B cell (primary cell): ENCODE results near the gene NFIB. TPM values are rescaled to one million over a fixed set of nuclear protein-coding genes. Genes with fewer than 3 reads are reported as not detected.

ENCODE experiments used
- ATAC-seq: fragments of 200-7000 bp; cut with Tn5 transposase; one replicate; pipeline ENCODE4 v1.10.0; 2021; ENCODE audit warnings: low read depth, mild to moderate bottlenecking, moderate number of reproducible peaks, moderate library complexity
- CTCF ChIA-PET: fragments of 350-600 bp; sonication (Branson Sonifier 250); formaldehyde crosslinking; loops from one replicate; lab custom pipeline; 2021; ENCODE audit warnings: antibody characterized with exemption, inconsistent platforms; lab: Charles Lee
- POLR2A ChIA-PET: fragments of 350-600 bp; sonication (Branson Sonifier 250); formaldehyde crosslinking; loops from one replicate; lab custom pipeline; 2021; ENCODE audit warnings: antibody characterized with exemption; lab: Charles Lee
- DNase-seq: peaks from one replicate; pipeline ENCODE4 v3.0.0; 2013
- H2AFZ ChIP-seq: 2 replicates; pipeline ENCODE4 v1.6.1; 2012; ENCODE audit warnings: mild to moderate bottlenecking, low read depth, low read length; ENCODE audit not compliant: insufficient read depth, poor library complexity, severe bottlenecking
- H3K27ac ChIP-seq, 2 donors: 1 replicate in 1 of 2; 2 replicates in 1 of 2; pipeline ENCODE4 v1.5.1; 2012 to 2013; ENCODE audit warnings: low read length in 2 of 2, mild to moderate bottlenecking in 2 of 2, moderate library complexity in 1 of 2
- H3K27me3 ChIP-seq, 4 experiments: fragments of 200-600 bp in 1 of 4; sonication (generic) in 1 of 4; replicated peaks in 1 of 4; 1 replicate in 2 of 4; 2 replicates in 2 of 4; pipeline versions ENCODE4 v1.6.1 to v1.7.0; 2013 to 2016; ENCODE audit warnings: low read length in 3 of 4, mild to moderate bottlenecking in 2 of 4, mixed read lengths in 1 of 4, moderate library complexity in 1 of 4; ENCODE audit not compliant: insufficient read depth in 4 of 4, control insufficient read depth in 3 of 4; ENCODE audit errors: control extremely low read depth in 1 of 4
- H3K36me3 ChIP-seq, 2 experiments: replicated peaks in 1 of 2; 1 replicate in 1 of 2; 2 replicates in 1 of 2; pipeline versions ENCODE4 v1.6.1 to v1.7.1; 2013; ENCODE audit warnings: low read length in 1 of 2; ENCODE audit not compliant: insufficient read depth in 2 of 2, control insufficient read depth in 1 of 2; ENCODE audit errors: control extremely low read depth in 1 of 2, extremely low read depth in 1 of 2
- H3K4me1 ChIP-seq, 2 donors: fragments of 200-600 bp in 1 of 2; sonication (generic) in 1 of 2; 1 replicate in 1 of 2; 2 replicates in 1 of 2; pipeline versions ENCODE4 v1.5.1 to v1.6.1; 2013 to 2017; ENCODE audit warnings: low read length in 2 of 2; ENCODE audit not compliant: control insufficient read depth in 2 of 2, insufficient read depth in 2 of 2
- H3K4me2 ChIP-seq: replicated peaks from 2 replicates; pipeline ENCODE3; 2012; ENCODE audit warnings: mild to moderate bottlenecking, low read depth, low read length; ENCODE audit not compliant: poor library complexity, severe bottlenecking
- H3K4me3 ChIP-seq, 5 experiments: fragments of 200-600 bp in 1 of 5; sonication (generic) in 1 of 5; 1 replicate in 3 of 5; 2 replicates in 2 of 5; pipeline versions ENCODE4 v1.5.1 to v1.7.0; 2011 to 2016; ENCODE audit warnings: low read length in 4 of 5, mild to moderate bottlenecking in 4 of 5, low read depth in 2 of 5, control low read depth in 1 of 5, moderate library complexity in 1 of 5; ENCODE audit not compliant: insufficient read depth in 1 of 5; ENCODE audit errors: control extremely low read depth in 1 of 5, extremely low read depth in 1 of 5
- H3K79me2 ChIP-seq: fragments of 200-600 bp; sonication (generic); one replicate; pipeline ENCODE4 v1.6.0; 2016; ENCODE audit warnings: low read length; ENCODE audit not compliant: control insufficient read depth, insufficient read depth
- H3K9ac ChIP-seq: fragments of 200-600 bp; sonication (generic); 2 replicates; pipeline ENCODE4 v1.6.1; 2017; ENCODE audit warnings: mild to moderate bottlenecking, low read length, moderate library complexity
- H3K9me3 ChIP-seq, 3 donors: one replicate each; pipeline versions ENCODE4 v1.6.1 to v1.7.1; 2013; ENCODE audit warnings: low read length in 2 of 3; ENCODE audit not compliant: control insufficient read depth in 2 of 3, insufficient read depth in 1 of 3; ENCODE audit errors: control extremely low read depth in 1 of 3
- H4K20me1 ChIP-seq: 2 replicates; pipeline ENCODE4 v1.6.0; 2012; ENCODE audit warnings: mild to moderate bottlenecking, low read length; ENCODE audit not compliant: insufficient read depth, control insufficient read depth, poor library complexity, severe bottlenecking
- H3K27ac Mint-ChIP-seq: one replicate; pipeline ENCODE4 v1.8.0; 2021; ENCODE audit warnings: mixed read lengths
- H3K27me3 Mint-ChIP-seq: one replicate; pipeline ENCODE4 v1.8.0; 2021; ENCODE audit warnings: mixed read lengths
- H3K4me1 Mint-ChIP-seq: one replicate; pipeline ENCODE4 v1.8.0; 2021; ENCODE audit warnings: mixed read lengths
- H3K4me3 Mint-ChIP-seq: one replicate; pipeline ENCODE4 v1.8.0; 2021; ENCODE audit warnings: mixed read lengths
- H3K9me3 Mint-ChIP-seq: one replicate; pipeline ENCODE4 v1.8.0; 2022; ENCODE audit warnings: mixed read lengths; ENCODE audit not compliant: insufficient read depth
- EZH2 ChIP-seq: IDR thresholded peaks from 2 replicates; pipeline ENCODE4 v1.6.1; 2012; ENCODE audit warnings: borderline replicate concordance, low read depth, mild to moderate bottlenecking, moderate library complexity, low read length; ENCODE audit not compliant: insufficient read depth, poor library complexity, severe bottlenecking
- WGBS: methylation state at CpG from one replicate; pipeline ENCODE4 v1.1.5; 2013; ENCODE audit warnings: missing lambda C conversion rate; ENCODE audit not compliant: insufficient coverage; 5-methylcytosine and 5-hydroxymethylcytosine counted together
- intact Hi-C: fragments of 100-400 bp; cut with micrococcal nuclease; formaldehyde crosslinking; loops from one replicate; pipeline ENCODE4 v1.10.0; 2022
- polyA plus RNA-seq: library from polyadenylated mRNA; depleted of rRNA; stranded (reverse); fragments of >200 nt; gene quantifications from 2 replicates; pipeline ENCODE4 v1.2.3, GENCODE V29; 2012
- total RNA-seq, 2 donors: library from RNA; stranded (reverse); fragments of 120-200 nt in 1 of 2; gene quantifications; 1 replicate in 1 of 2; 2 replicates in 1 of 2; pipeline versions ENCODE4 v1.2.3 to v1.2.4, GENCODE V29; 2013 to 2022
- TF ChIP-seq, protein P1 (sequence below): fragments of 200-600 bp; IDR thresholded peaks from one replicate; pipeline ENCODE4 v1.8.0; 2022; ENCODE audit warnings: antibody characterized with exemption, mild to moderate bottlenecking

Gene NFIB
- total and polyA plus RNA-seq, 2 donors (not counting 1 experiment from before 2014, with no cell fraction given) = not detected

DNA sequence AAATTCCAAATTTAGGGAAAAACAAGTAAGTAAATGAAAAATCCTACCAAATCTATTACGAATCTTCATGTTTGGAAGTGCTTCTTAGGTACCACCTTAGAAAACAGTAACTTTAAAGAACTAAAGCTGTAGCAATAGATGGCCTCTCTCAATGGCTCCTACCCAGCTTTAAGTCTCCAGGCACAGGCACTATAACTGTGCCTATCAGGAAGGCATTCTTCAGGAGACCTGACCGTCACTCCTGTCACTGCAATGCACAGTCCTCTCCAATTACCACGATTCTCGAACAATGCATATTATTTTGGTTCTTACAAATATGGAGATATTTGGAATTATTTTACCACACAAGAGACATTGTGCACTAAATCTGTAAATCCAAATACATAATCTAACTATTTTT lies 12.9 kb downstream of the NFIB start:
- Histone ChIP-seq H4K20me1 (no peaks in the 10 kb centered on the region), H3K4me1 (no peaks in the 10 kb centered on the region), H3K4me2 (no peak overlapping the region), H3K27ac (no peak overlapping the region), H3K79me2 (no peaks in the 10 kb centered on the region), H3K9ac (no peak overlapping the region), H3K9me3 (no peaks in the 10 kb centered on the region), H3K4me3 (no peak overlapping the region), H3K27me3 (peaks cover 0 to 5% (median 4%) of the 10 kb centered on the region in 4 experiments), H2AFZ (no peak overlapping the region), H3K36me3 (no peaks in the 10 kb centered on the region)
- POLR2A ChIA-PET = no interaction called here
- WGBS = no CpG with 5 or more reads among the region's 4 CpGs
- H3K27ac Mint-ChIP-seq = no peak overlapping the region
- TF ChIP-seq, protein P1, sequence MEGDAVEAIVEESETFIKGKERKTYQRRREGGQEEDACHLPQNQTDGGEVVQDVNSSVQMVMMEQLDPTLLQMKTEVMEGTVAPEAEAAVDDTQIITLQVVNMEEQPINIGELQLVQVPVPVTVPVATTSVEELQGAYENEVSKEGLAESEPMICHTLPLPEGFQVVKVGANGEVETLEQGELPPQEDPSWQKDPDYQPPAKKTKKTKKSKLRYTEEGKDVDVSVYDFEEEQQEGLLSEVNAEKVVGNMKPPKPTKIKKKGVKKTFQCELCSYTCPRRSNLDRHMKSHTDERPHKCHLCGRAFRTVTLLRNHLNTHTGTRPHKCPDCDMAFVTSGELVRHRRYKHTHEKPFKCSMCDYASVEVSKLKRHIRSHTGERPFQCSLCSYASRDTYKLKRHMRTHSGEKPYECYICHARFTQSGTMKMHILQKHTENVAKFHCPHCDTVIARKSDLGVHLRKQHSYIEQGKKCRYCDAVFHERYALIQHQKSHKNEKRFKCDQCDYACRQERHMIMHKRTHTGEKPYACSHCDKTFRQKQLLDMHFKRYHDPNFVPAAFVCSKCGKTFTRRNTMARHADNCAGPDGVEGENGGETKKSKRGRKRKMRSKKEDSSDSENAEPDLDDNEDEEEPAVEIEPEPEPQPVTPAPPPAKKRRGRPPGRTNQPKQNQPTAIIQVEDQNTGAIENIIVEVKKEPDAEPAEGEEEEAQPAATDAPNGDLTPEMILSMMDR = no peak
- TF ChIP-seq EZH2 = no peak
- no peaks in the 10 kb centered on the region for H3K9me3 Mint-ChIP-seq
- intact Hi-C loops = no loop called here
- H3K4me1 Mint-ChIP-seq = no peaks in the 10 kb centered on the region
- DNase-seq (no peak), ATAC-seq (no peak)
- peaks cover 33% of the 10 kb centered on the region for H3K27me3 Mint-ChIP-seq
- no peak overlapping the region for H3K4me3 Mint-ChIP-seq
- CTCF ChIA-PET = no interaction called here

DNA sequence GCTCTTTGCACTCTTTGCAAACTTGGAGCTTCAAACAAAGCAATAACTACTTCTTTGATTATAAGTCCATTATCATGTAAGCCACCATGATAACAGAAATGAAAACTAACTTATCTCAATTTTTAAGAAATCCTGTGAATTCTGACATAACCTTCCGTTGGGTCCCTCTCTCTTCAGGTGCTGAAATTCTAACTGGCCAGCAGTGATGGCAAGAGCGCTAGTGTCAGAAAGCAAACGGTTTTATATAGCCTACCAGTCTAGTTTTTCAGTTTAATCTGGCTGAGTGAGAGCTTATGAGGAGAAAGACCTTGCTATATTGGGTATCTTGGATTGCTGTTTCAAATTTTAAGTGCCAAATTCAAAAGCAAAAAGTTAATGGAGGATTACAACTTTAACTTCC lies 13.4 kb downstream of the NFIB start:
- TF ChIP-seq EZH2 = no peak
- TF ChIP-seq, protein P1 = no peak
- no peak overlapping the region for H3K27ac Mint-ChIP-seq
- H3K9me3 Mint-ChIP-seq = no peaks in the 10 kb centered on the region
- Histone ChIP-seq H3K4me1 (no peaks in the 10 kb centered on the region), H3K4me3 (no peak overlapping the region), H2AFZ (no peak overlapping the region), H3K9me3 (no peaks in the 10 kb centered on the region), H3K4me2 (no peak overlapping the region), H3K36me3 (no peaks in the 10 kb centered on the region), H3K27me3 (peaks cover 0 to 5% (median 4%) of the 10 kb centered on the region in 4 experiments), H3K79me2 (no peaks in the 10 kb centered on the region), H3K27ac (no peak overlapping the region), H4K20me1 (no peaks in the 10 kb centered on the region), H3K9ac (no peak overlapping the region)
- H3K4me3 Mint-ChIP-seq = no peak overlapping the region
- 80% methylated on average over 2 of the region's 3 CpGs for WGBS
- no peak for ATAC-seq
- H3K27me3 Mint-ChIP-seq = peaks cover 33% of the 10 kb centered on the region
- ChIA-PET POLR2A (no interaction called here), CTCF (no interaction called here)
- intact Hi-C loops = no loop called here
- no peaks in the 10 kb centered on the region for H3K4me1 Mint-ChIP-seq
- DNase-seq = no peak
